ENCODE measurements around the gene IL1R1.

GRCh38 chr2:102101097-102101848 is 41.3 kb upstream of the IL1R1 start:
- TF ChIP-seq CTCF (IDR thresholded peaks at IDR 0.05; ENCODE audit: borderline replicate concordance, extremely low read depth, low read length, poor library complexity, severe bottlenecking): no peak
- no peak for TF ChIP-seq EZH2 (IDR thresholded peaks at IDR 0.05; ENCODE audit: borderline replicate concordance, low read depth, low read length, severe bottlenecking)

All from DND-41 (cell line).